A549 (cell line): ENCODE data around the gene FGF18.

Experiments
- EHF ChIP-seq: fragments of 250-450 bp; sonication (Bioruptor Pico); IDR thresholded peaks from 2 replicates; pipeline ENCODE4 v1.5.0; 2020; ENCODE audit warnings: mild to moderate bottlenecking
- POLR2A ChIP-seq: IDR thresholded peaks from 2 replicates; pipeline ENCODE4 v1.6.1; 2012; ENCODE audit warnings: mild to moderate bottlenecking, low read length
- RARB ChIP-seq: fragments of 250-450 bp; sonication (Bioruptor Pico); IDR thresholded peaks from 2 replicates; pipeline ENCODE4 v1.8.0; 2021; ENCODE audit warnings: mild to moderate bottlenecking, moderate library complexity
- TF ChIP-seq, protein P1 (sequence below): fragments of >200 bp; sonication (Bioruptor Twin); formaldehyde crosslinking; IDR thresholded peaks from 3 replicates; pipeline ENCODE4 v1.5.1; 2016
- TF ChIP-seq, protein P2 (sequence below): IDR thresholded peaks from 2 replicates; pipeline ENCODE4 v1.6.1; 2012

DNA sequence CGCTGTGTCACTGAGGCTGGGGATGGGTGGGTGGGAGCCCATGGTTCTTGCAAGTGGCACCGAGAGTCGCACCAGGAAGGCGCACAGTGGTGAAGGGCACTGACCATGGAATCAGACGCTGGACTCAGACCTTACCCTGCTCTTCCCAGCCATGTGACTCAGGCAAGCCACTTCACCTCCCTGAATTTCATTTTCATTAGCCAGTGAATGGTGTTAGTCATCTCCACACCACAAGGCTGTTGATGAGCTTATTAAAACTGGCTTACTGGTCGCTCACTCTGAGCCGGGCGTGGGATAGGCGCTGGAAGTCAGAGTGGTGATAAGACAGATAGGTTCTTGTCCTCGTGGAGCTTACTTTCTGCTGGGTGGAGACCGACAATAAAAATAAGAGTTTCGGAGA lies 25.1 kb downstream of the FGF18 start:
- TF ChIP-seq, protein P1, sequence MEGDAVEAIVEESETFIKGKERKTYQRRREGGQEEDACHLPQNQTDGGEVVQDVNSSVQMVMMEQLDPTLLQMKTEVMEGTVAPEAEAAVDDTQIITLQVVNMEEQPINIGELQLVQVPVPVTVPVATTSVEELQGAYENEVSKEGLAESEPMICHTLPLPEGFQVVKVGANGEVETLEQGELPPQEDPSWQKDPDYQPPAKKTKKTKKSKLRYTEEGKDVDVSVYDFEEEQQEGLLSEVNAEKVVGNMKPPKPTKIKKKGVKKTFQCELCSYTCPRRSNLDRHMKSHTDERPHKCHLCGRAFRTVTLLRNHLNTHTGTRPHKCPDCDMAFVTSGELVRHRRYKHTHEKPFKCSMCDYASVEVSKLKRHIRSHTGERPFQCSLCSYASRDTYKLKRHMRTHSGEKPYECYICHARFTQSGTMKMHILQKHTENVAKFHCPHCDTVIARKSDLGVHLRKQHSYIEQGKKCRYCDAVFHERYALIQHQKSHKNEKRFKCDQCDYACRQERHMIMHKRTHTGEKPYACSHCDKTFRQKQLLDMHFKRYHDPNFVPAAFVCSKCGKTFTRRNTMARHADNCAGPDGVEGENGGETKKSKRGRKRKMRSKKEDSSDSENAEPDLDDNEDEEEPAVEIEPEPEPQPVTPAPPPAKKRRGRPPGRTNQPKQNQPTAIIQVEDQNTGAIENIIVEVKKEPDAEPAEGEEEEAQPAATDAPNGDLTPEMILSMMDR: no peak
- TF ChIP-seq, protein P2, sequence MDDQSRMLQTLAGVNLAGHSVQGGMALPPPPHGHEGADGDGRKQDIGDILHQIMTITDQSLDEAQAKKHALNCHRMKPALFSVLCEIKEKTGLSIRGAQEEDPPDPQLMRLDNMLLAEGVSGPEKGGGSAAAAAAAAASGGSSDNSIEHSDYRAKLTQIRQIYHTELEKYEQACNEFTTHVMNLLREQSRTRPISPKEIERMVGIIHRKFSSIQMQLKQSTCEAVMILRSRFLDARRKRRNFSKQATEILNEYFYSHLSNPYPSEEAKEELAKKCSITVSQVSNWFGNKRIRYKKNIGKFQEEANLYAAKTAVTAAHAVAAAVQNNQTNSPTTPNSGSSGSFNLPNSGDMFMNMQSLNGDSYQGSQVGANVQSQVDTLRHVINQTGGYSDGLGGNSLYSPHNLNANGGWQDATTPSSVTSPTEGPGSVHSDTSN: no peak
- no peak for TF ChIP-seq POLR2A
- TF ChIP-seq RARB (CRISPR knock-in tag): no peak
- no peak for TF ChIP-seq EHF (CRISPR knock-in tag)
